Keratinocyte (primary cell): ENCODE results near the gene MRPL38. TPM values are rescaled to one million over a fixed set of nuclear protein-coding genes. Genes with fewer than 3 reads are reported as not detected.
A peak's percentile ranks its signal among the peaks of the same experiment; 100 is the strongest.

Experiments
- DNase-seq: peaks from one replicate; pipeline ENCODE4 v3.0.0-alpha.2; 2011; ENCODE audit warnings: low read depth, missing footprints, low spot score
- FAIRE-seq: peaks from 2 replicates; lab custom pipeline; 2011; peaks lifted over from hg19 to GRCh38; lab: Jason Lieb, UNC
- H2AFZ ChIP-seq: 2 replicates; pipeline ENCODE4 v1.6.0; 2012; ENCODE audit warnings: low read length, control low read depth, inconsistent platforms; ENCODE audit not compliant: control insufficient read depth
- H3K27ac ChIP-seq: 2 replicates; pipeline ENCODE4 v1.5.1; 2011; ENCODE audit warnings: low read length; ENCODE audit not compliant: control insufficient read depth, insufficient read depth
- H3K27me3 ChIP-seq: 3 replicates; pipeline ENCODE4 v1.6.0; 2011; ENCODE audit warnings: low read length; ENCODE audit not compliant: control insufficient read depth, insufficient read depth; ENCODE audit errors: extremely low read depth
- H3K36me3 ChIP-seq, 2 experiments: 2 replicates in 1 of 2; 3 replicates in 1 of 2; pipeline ENCODE4 v1.5.1; 2011; ENCODE audit warnings: low read length in 2 of 2, mild to moderate bottlenecking in 1 of 2; ENCODE audit not compliant: control insufficient read depth in 2 of 2, insufficient read depth in 2 of 2; ENCODE audit errors: extremely low read depth in 1 of 2
- H3K4me1 ChIP-seq: 3 replicates; pipeline ENCODE4 v1.5.1; 2011; ENCODE audit warnings: low read length; ENCODE audit not compliant: control insufficient read depth, insufficient read depth; ENCODE audit errors: extremely low read depth
- H3K4me2 ChIP-seq: 3 replicates; pipeline ENCODE4 v1.6.0; 2011; ENCODE audit warnings: low read depth, low read length; ENCODE audit not compliant: control insufficient read depth, insufficient read depth; ENCODE audit errors: extremely low read depth
- H3K4me3 ChIP-seq, 3 experiments: fragments of 200-600 bp in 1 of 3; sonication (generic) in 1 of 3; 2 replicates in 2 of 3; 3 replicates in 1 of 3; pipeline ENCODE4 v1.5.1; 2011 to 2016; ENCODE audit warnings: low read length in 3 of 3, mild to moderate bottlenecking in 3 of 3, control low read depth in 2 of 3, inconsistent platforms in 1 of 3, low read depth in 1 of 3, mixed read lengths in 1 of 3, mixed run types in 1 of 3, moderate library complexity in 1 of 3; ENCODE audit not compliant: control insufficient read depth in 2 of 3, insufficient read depth in 2 of 3; ENCODE audit errors: extremely low read depth in 1 of 3
- H3K79me2 ChIP-seq: 2 replicates; pipeline ENCODE4 v1.6.0; 2012; ENCODE audit warnings: low read length; ENCODE audit not compliant: control insufficient read depth, insufficient read depth
- H3K9ac ChIP-seq: 3 replicates; pipeline ENCODE4 v1.6.0; 2011; ENCODE audit warnings: low read length; ENCODE audit not compliant: control insufficient read depth, insufficient read depth; ENCODE audit errors: extremely low read depth
- H3K9me1 ChIP-seq: 3 replicates; pipeline ENCODE4 v1.6.0; 2011; ENCODE audit warnings: low read length; ENCODE audit not compliant: control insufficient read depth, insufficient read depth; ENCODE audit errors: extremely low read depth
- H3K9me3 ChIP-seq: 2 replicates; pipeline ENCODE4 v1.5.1; 2012; ENCODE audit warnings: low read depth, low read length; ENCODE audit not compliant: control insufficient read depth
- H4K20me1 ChIP-seq: 3 replicates; pipeline ENCODE4 v1.6.0; 2011; ENCODE audit warnings: low read length; ENCODE audit not compliant: control insufficient read depth, insufficient read depth; ENCODE audit errors: extremely low read depth
- CTCF ChIP-seq, 3 experiments: IDR thresholded peaks in 1 of 3; conservative IDR thresholded peaks in 1 of 3; optimal IDR thresholded peaks in 1 of 3; 2 replicates in 2 of 3; 3 replicates in 1 of 3; pipeline versions ENCODE3 to v1.5.1; 2011; ENCODE audit warnings: low read length in 3 of 3, mild to moderate bottlenecking in 3 of 3, moderate library complexity in 2 of 3, control low read depth in 1 of 3, inconsistent platforms in 1 of 3; ENCODE audit not compliant: insufficient read depth in 2 of 3; ENCODE audit errors: extremely low read depth in 1 of 3
- EZH2 ChIP-seq: IDR thresholded peaks from one replicate; pipeline ENCODE4 v1.6.1; 2012; ENCODE audit warnings: inconsistent platforms, mild to moderate bottlenecking, low read length, moderate library complexity
- dilution Hi-C: fragments of 300-500 bp; cut with MboI; formaldehyde crosslinking; loops from one replicate; pipeline ENCODE4 v1.7.0; 2020; ENCODE audit warnings: low sequenced_read_pairs; ENCODE audit not compliant: extremely low pct_ligation_motif_present
- polyA plus RNA-seq, 5 experiments: library from polyadenylated mRNA; depleted of rRNA in 3 of 5; stranded (reverse) in 3 of 5; stranded (forward) in 1 of 5; unstranded in 1 of 5; fragments of >200 nt; gene quantifications; 1 replicate in 1 of 5; 2 replicates in 3 of 5; 3 replicates in 1 of 5; pipeline versions ENCODE4 v1.2.1 to v1.2.3, GENCODE V29; 2011 to 2012; ENCODE audit warnings: missing spikeins in 2 of 5, low read depth in 1 of 5, low replicate concordance in 1 of 5

MRPL38 gene
- polyA plus RNA-seq, 1 donor (not counting 4 experiments of a cell fraction or from before 2014, with no cell fraction given) = 25.2 TPM

- Histone ChIP-seq H3K4me1 (peaks cover 6% of the 10 kb centered on the region), H3K4me2 (peak overlapping the region; percentile 79), H2AFZ (peak overlapping the region; percentile 43), H3K9ac (peak overlapping the region; percentile 91), H3K9me1 (no peaks in the 10 kb centered on the region), H3K4me3 (peak overlapping the region in 2 of 3 experiments; percentile 53 to 90), H3K27ac (peak overlapping the region; percentile 42), H3K27me3 (no peaks in the 10 kb centered on the region), H4K20me1 (no peaks in the 10 kb centered on the region), H3K79me2 (no peaks in the 10 kb centered on the region), H3K9me3 (no peaks in the 10 kb centered on the region), H3K36me3 (peaks cover 0 to 7% of the 10 kb centered on the region in 2 experiments)
- dilution Hi-C loops = no loop called here
- FAIRE-seq (no peak), DNase-seq (no peak)
- TF ChIP-seq CTCF (optimal IDR thresholded peaks at IDR 0.05 in 1 of 3, IDR thresholded peaks at IDR 0.05 in 1 of 3, conservative IDR thresholded peaks at IDR 0.05 in 1 of 3; ENCODE audit: extremely low read depth in 1 of 3, insufficient read depth in 2 of 3, low read length in 3 of 3) (no peak), EZH2 (no peak)
Measured at GRCh38 chr17:75941442-75941819, 36.7 kb upstream of the MRPL38 start.

GRCh38 chr17:75940727-75941441, 36.2 kb upstream of the MRPL38 start, which contains the start of gene FBF1:
TSS of gene FBF1 (minus strand) at chr17:75941042. CDS start at chr17:75938149, 2,893 bp downstream.
- H3K36me3 ChIP-seq = peaks cover 0 to 3% of the 10 kb centered on the region in 2 experiments
- FAIRE-seq = no peak
- H3K9me3 ChIP-seq = no peaks in the 10 kb centered on the region
- no peaks in the 10 kb centered on the region for H4K20me1 ChIP-seq
- H3K4me3 ChIP-seq = peak within 1 kb of the TSS; percentile 88 to 99 (median 90)
- peaks cover 6% of the 10 kb centered on the region for H3K4me1 ChIP-seq
- H3K9me1 ChIP-seq = no peaks in the 10 kb centered on the region
- dilution Hi-C loops = no loop called here
- H3K27me3 ChIP-seq = no peaks in the 10 kb centered on the region
- H3K4me2 ChIP-seq = peak within 1 kb of the TSS; percentile 97
- H2AFZ ChIP-seq = peak within 1 kb of the TSS; percentile 94
- H3K79me2 ChIP-seq = no peaks in the 10 kb centered on the region
- peak within 1 kb of the TSS; percentile 91 for H3K9ac ChIP-seq
- TF ChIP-seq EZH2 (no peak), CTCF (optimal IDR thresholded peaks at IDR 0.05 in 1 of 3, IDR thresholded peaks at IDR 0.05 in 1 of 3, conservative IDR thresholded peaks at IDR 0.05 in 1 of 3; ENCODE audit: extremely low read depth in 1 of 3, insufficient read depth in 2 of 3, low read length in 3 of 3) (peak in 1 of 3 experiments; percentile 17)
- peak; percentile 55 for DNase-seq
- H3K27ac ChIP-seq = peak within 1 kb of the TSS; percentile 70
